H9 (cell line): ENCODE data around the gene OGA. TPM values are rescaled to one million over a fixed set of nuclear protein-coding genes. Genes with fewer than 3 reads are reported as not detected.

Experiments
- DNase-seq: peaks from one replicate; pipeline ENCODE4 v3.0.0-alpha.2; 2017
- H2AFZ ChIP-seq: one replicate; pipeline ENCODE4 v1.6.1; 2013; ENCODE audit warnings: mild to moderate bottlenecking, low read length, control low read depth, moderate library complexity
- H2AK5ac ChIP-seq: 2 replicates; pipeline ENCODE4 v1.6.1; 2013; ENCODE audit warnings: low read length, control low read depth, mixed read lengths; ENCODE audit not compliant: insufficient read length
- H2BK120ac ChIP-seq: one replicate; pipeline ENCODE4 v1.6.1; 2013; ENCODE audit warnings: low read depth, mild to moderate bottlenecking, low read length, control low read depth, inconsistent platforms; ENCODE audit not compliant: poor library complexity, severe bottlenecking
- H2BK12ac ChIP-seq: 2 replicates; pipeline ENCODE4 v1.6.1; 2013; ENCODE audit warnings: low read length, control low read depth, mixed read lengths, low read depth; ENCODE audit not compliant: insufficient read length
- H2BK15ac ChIP-seq: 2 replicates; pipeline ENCODE4 v1.6.1; 2013; ENCODE audit warnings: low read depth, low read length, control low read depth
- H2BK20ac ChIP-seq: one replicate; pipeline ENCODE4 v1.6.1; 2013; ENCODE audit warnings: low read depth, mild to moderate bottlenecking, low read length, control low read depth, inconsistent platforms; ENCODE audit not compliant: poor library complexity, severe bottlenecking
- H2BK5ac ChIP-seq: 2 replicates; pipeline ENCODE4 v1.6.1; 2013; ENCODE audit warnings: low read length, control low read depth, mixed read lengths; ENCODE audit not compliant: insufficient read length
- H3K14ac ChIP-seq: 2 replicates; pipeline ENCODE4 v1.6.1; 2013; ENCODE audit warnings: low read length, control low read depth; ENCODE audit not compliant: insufficient read depth
- H3K18ac ChIP-seq: 2 replicates; pipeline ENCODE4 v1.6.1; 2013; ENCODE audit warnings: low read depth, mild to moderate bottlenecking, mixed read lengths, low read length, control low read depth; ENCODE audit not compliant: insufficient read length
- H3K23ac ChIP-seq: 2 replicates; pipeline ENCODE4 v1.6.1; 2013; ENCODE audit warnings: low read length, control low read depth, mixed read lengths, low read depth; ENCODE audit not compliant: insufficient read length
- H3K23me2 ChIP-seq: 2 replicates; pipeline ENCODE4 v1.6.1; 2013; ENCODE audit warnings: low read depth, mild to moderate bottlenecking, mixed read lengths, low read length, control low read depth; ENCODE audit not compliant: insufficient read length, poor library complexity, severe bottlenecking
- H3K27ac ChIP-seq: 2 replicates; pipeline ENCODE4 v1.5.1; 2013; ENCODE audit warnings: low read length, control low read depth, mixed read lengths, low read depth; ENCODE audit not compliant: insufficient read length
- H3K27me3 ChIP-seq: 2 replicates; pipeline ENCODE4 v1.6.1; 2013; ENCODE audit warnings: low read length, control low read depth, inconsistent platforms; ENCODE audit not compliant: insufficient read depth
- H3K4ac ChIP-seq: 2 replicates; pipeline ENCODE4 v1.6.1; 2013; ENCODE audit warnings: low read depth, mild to moderate bottlenecking, control low read depth, inconsistent platforms, low read length, moderate library complexity
- H3K4me1 ChIP-seq: 2 replicates; pipeline ENCODE4 v1.6.1; 2013; ENCODE audit warnings: low read length, control low read depth, inconsistent platforms; ENCODE audit not compliant: insufficient read depth
- H3K4me2 ChIP-seq: 2 replicates; pipeline ENCODE4 v1.6.1; 2013; ENCODE audit warnings: low read length, control low read depth, mixed read lengths; ENCODE audit not compliant: insufficient read length, insufficient read depth
- H3K56ac ChIP-seq: 2 replicates; pipeline ENCODE4 v1.6.1; 2013; ENCODE audit warnings: low read depth, mild to moderate bottlenecking, mixed read lengths, low read length, control low read depth; ENCODE audit not compliant: insufficient read length
- H3K79me1 ChIP-seq: 2 replicates; pipeline ENCODE4 v1.6.1; 2013; ENCODE audit warnings: low read depth, mild to moderate bottlenecking, moderate library complexity, low read length, control low read depth, inconsistent platforms; ENCODE audit not compliant: insufficient read depth, poor library complexity, severe bottlenecking
- H3K79me2 ChIP-seq: 2 replicates; pipeline ENCODE4 v1.6.1; 2013; ENCODE audit warnings: low read length, control low read depth, inconsistent platforms; ENCODE audit not compliant: insufficient read depth
- H3K9ac ChIP-seq: 2 replicates; pipeline ENCODE4 v1.6.1; 2013; ENCODE audit warnings: low read length, control low read depth, mixed read lengths; ENCODE audit not compliant: insufficient read length; ENCODE audit errors: extremely low read depth
- H3K9me3 ChIP-seq: one replicate; pipeline ENCODE4 v1.6.1; 2013; ENCODE audit warnings: low read depth, low read length, inconsistent platforms; ENCODE audit not compliant: control insufficient read depth
- H3T11ph ChIP-seq: one replicate; pipeline ENCODE4 v1.6.1; 2013; ENCODE audit warnings: mild to moderate bottlenecking, low read length, control low read depth, inconsistent platforms
- H4K20me1 ChIP-seq: one replicate; pipeline ENCODE4 v1.6.1; 2013; ENCODE audit not compliant: control insufficient read depth, insufficient read length, insufficient read depth
- H4K5ac ChIP-seq: 2 replicates; pipeline ENCODE4 v1.6.1; 2013; ENCODE audit warnings: low read depth, mild to moderate bottlenecking, mixed read lengths, low read length, control low read depth; ENCODE audit not compliant: insufficient read length
- H4K8ac ChIP-seq: replicated peaks from 2 replicates; pipeline ENCODE4 v1.6.1; 2013; ENCODE audit warnings: low read length, control low read depth, mixed read lengths, low read depth; ENCODE audit not compliant: insufficient read length
- H4K91ac ChIP-seq: 2 replicates; pipeline ENCODE4 v1.6.1; 2013; ENCODE audit warnings: low read depth, mild to moderate bottlenecking, moderate library complexity, mixed read lengths, low read length, control low read depth; ENCODE audit not compliant: insufficient read length
- H3K27ac Mint-ChIP-seq, 3 experiments: 2 replicates in 2 of 3; 3 replicates in 1 of 3; pipeline ENCODE4 v1.8.0; 2020 to 2021; ENCODE audit warnings: mixed read lengths in 3 of 3, mild to moderate bottlenecking in 1 of 3, moderate library complexity in 1 of 3
- H3K27me3 Mint-ChIP-seq: 2 replicates; pipeline ENCODE4 v1.8.0; 2021; ENCODE audit warnings: low read depth, mild to moderate bottlenecking, moderate library complexity, mixed read lengths
- H3K36me3 Mint-ChIP-seq, 3 experiments: 2 replicates in 2 of 3; 3 replicates in 1 of 3; pipeline ENCODE4 v1.8.0; 2020 to 2021; ENCODE audit warnings: low read depth in 3 of 3, mixed read lengths in 3 of 3; ENCODE audit not compliant: insufficient read depth in 1 of 3
- H3K4me1 Mint-ChIP-seq, 2 experiments: 2 replicates each; pipeline ENCODE4 v1.8.0; 2020; ENCODE audit warnings: mixed read lengths in 2 of 2
- H3K4me3 Mint-ChIP-seq, 2 experiments: 2 replicates in 1 of 2; 3 replicates in 1 of 2; pipeline ENCODE4 v1.8.0; 2020 to 2021; ENCODE audit warnings: mild to moderate bottlenecking in 2 of 2, mixed read lengths in 2 of 2, moderate library complexity in 1 of 2
- H3K9me3 Mint-ChIP-seq, 2 experiments: 2 replicates in 1 of 2; 3 replicates in 1 of 2; pipeline ENCODE4 v1.8.0; 2020; ENCODE audit warnings: mild to moderate bottlenecking in 2 of 2, mixed read lengths in 2 of 2, moderate library complexity in 1 of 2
- CTCF ChIP-seq: fragments of 200-600 bp; sonication (generic); conservative IDR thresholded peaks from 3 replicates; pipeline ENCODE4 v1.8.0; 2021; ENCODE audit warnings: antibody characterized with exemption, mild to moderate bottlenecking
- WGBS: extraction: QIAGEN DNeasy Blood & Tissue Kit; methylation state at CpG from one replicate; pipeline ENCODE4 v1.1.7; 2013; ENCODE audit warnings: missing lambda C conversion rate, low lambda C conversion rate, mixed read lengths; ENCODE audit not compliant: insufficient read length; ENCODE audit errors: extremely low coverage; 5-methylcytosine and 5-hydroxymethylcytosine counted together
- total RNA-seq: library from RNA; stranded (reverse); gene quantifications from 2 replicates; pipeline ENCODE4 v1.2.1, GENCODE V29; 2021

The OGA gene
- total RNA-seq, 1 experiment from 2014 or later = 125 TPM

- Mint-ChIP-seq H3K4me1 (peaks cover 12 to 25% of the 10 kb centered on the region in 2 experiments), H3K4me3 (no peak overlapping the region), H3K36me3 (no peaks in the 10 kb centered on the region), H3K27me3 (peaks cover 21% of the 10 kb centered on the region), H3K27ac (no peak overlapping the region), H3K9me3 (no peaks in the 10 kb centered on the region; a peak in 1 of 5 replicates)
- DNase-seq = no peak
- H3K14ac ChIP-seq = no peak overlapping the region
- peak overlapping the region; percentile 14 for H3K4me2 ChIP-seq
- H3K9ac ChIP-seq = no peak overlapping the region
- H2BK20ac ChIP-seq = no peak overlapping the region
- H3K18ac ChIP-seq = no peak overlapping the region
- H4K8ac ChIP-seq = no peak overlapping the region
- TF ChIP-seq CTCF = no peak
- H4K5ac ChIP-seq = no peak overlapping the region
- H3K23me2 ChIP-seq = no peaks in the 10 kb centered on the region
- no peaks in the 10 kb centered on the region for H3K79me2 ChIP-seq
- no CpG with 5 or more reads among the region's 2 CpGs for WGBS
- no peak overlapping the region for H2BK5ac ChIP-seq
- H2BK15ac ChIP-seq = no peak overlapping the region
- H3K56ac ChIP-seq = peak overlapping the region; percentile 75
- H3K23ac ChIP-seq = no peak overlapping the region
- H2BK12ac ChIP-seq = no peak overlapping the region
- H3K27ac ChIP-seq = no peak overlapping the region
- H3K27me3 ChIP-seq = no peaks in the 10 kb centered on the region; the same call in 1 of the 2 replicates
- H3K4ac ChIP-seq = no peak overlapping the region
- no peaks in the 10 kb centered on the region; the same call in 1 of the 2 replicates for H3K4me1 ChIP-seq
- H4K20me1 ChIP-seq = no peaks in the 10 kb centered on the region
- H2AK5ac ChIP-seq = no peak overlapping the region
- H2BK120ac ChIP-seq = no peak overlapping the region
- no peaks in the 10 kb centered on the region for H3K79me1 ChIP-seq
- no peak overlapping the region for H4K91ac ChIP-seq
- no peak overlapping the region for H2AFZ ChIP-seq
- H3K9me3 ChIP-seq = no peaks in the 10 kb centered on the region
- H3T11ph ChIP-seq = no peak overlapping the region
Measured at GRCh38 chr10:101758858-101759257, 59.4 kb downstream of the OGA start.
